ACHN (cell line): ENCODE data around the gene CDK8.
"Not testable (repeated sequence)": the region's sequence is repeated elsewhere in the genome, so short reads cannot be mapped to it uniquely, and the experiment has no call there.

ENCODE experiments used
- DNase-seq: peaks from one replicate; pipeline ENCODE4 v3.0.0-alpha.2; 2015
- in situ Hi-C: cut with HindIII; loops from 2 replicates; pipeline ENCODE4 v1.10.0; 2017; ENCODE audit warnings: low sequenced_read_pairs, low pct_ligation_motif_present, low pct_unique_long_range_greater_than_20kb

CDK8 gene

DNA sequence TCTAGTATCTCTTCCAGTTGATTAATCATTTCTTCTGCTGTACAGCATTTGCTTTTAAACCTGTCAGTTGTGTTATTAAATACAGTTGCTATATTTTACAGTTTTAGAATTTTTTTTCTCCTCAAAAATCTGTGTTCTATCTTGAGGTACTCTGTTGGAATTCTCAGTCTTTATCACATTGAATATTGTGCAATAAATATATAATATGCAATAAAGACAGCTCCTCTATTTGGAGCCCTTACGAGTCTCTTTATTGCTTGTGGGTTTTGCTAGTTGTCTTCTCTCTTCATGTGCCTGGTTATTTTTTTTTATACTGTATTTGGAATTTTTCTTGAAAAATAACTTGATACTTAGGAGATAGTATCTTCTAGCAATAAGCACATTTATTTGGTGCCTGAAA lies 51.7 kb downstream of the CDK8 start:
- in situ Hi-C loops, result no loop called here

DNA sequence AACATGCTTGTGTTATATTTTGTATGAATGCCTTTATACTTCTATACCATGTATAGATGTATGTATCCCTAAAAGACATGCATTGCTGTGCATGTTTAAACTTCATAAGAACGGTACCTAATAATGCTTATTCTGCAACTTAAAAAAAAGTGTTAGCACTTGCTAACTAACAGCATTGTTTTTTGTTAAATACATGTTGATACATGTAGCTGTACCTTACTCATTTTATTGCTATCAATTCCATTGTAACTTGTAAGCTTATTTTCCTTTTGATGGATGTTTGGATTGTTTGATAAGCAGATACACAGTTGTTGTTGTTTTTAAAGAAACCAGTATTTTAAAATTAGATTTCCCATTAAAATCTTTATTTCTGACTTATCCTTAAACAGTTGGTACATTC lies 53.8 kb downstream of the CDK8 start:
- in situ Hi-C loops, result no loop called here
- DNase-seq, result no peak

More for the DNA sequence above, 51.7 kb downstream of the CDK8 start:
- no peak for DNase-seq

DNA sequence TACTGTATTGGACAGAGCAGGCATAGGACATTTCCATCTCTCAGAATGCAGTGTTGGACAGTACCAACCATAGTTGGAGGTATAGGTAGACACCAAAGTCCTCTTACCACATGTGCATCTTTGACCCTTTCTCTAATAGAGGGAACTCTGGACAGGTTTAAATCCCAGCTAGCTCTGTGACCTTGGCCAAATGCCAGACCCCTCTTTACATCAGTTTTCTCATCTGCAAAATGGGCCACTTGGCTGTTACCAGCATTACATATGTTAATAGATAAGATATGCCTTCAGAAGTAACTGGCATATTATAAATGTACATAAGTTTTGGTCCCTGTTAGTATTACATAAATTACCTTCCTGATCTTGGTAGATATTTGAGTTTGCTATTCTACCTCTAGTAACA lies 54.3 kb downstream of the CDK8 start:
- DNase-seq, result no peak
- in situ Hi-C loops, result no loop called here

DNA sequence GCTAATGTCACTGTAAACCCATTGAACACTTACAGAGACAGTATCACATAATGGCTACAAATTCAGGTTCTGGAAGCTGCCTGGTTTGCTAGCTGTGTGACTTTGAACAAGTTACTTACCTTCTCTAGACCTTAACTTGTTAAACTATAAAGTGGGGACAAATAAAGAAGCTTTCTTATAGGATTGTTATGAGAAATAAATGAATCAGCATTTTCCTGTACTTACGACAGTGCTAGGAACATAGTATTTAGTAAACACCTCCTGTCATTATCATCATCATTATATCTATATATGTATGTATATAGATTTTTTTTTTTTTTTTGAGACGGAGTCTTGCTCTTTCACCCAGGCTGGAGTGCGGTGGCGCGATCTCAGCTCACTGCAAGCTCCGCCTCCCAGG lies 54.9 kb downstream of the CDK8 start:
- in situ Hi-C loops, result no loop called here
- no peak for DNase-seq

DNA sequence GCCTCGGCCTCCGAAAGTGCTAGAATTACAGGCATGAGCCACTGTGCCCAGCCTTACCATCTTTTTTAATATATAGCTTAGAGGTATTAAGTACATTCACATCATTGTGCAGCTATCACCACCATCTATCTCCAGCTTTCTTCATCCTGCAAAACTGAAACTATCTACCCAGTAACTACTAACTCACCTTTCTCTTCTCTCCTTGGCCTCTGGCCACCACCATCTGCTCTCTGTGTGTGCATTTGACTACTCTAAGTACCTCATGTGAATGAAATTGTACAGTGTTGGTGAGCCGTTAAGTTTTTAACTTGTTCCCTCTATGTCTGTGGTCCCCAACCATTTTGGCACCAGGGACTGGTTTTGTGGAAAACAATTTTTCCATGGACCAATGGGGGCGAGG lies 56.1 kb downstream of the CDK8 start:
- DNase-seq, result no peak
- in situ Hi-C loops, result no loop called here

DNA sequence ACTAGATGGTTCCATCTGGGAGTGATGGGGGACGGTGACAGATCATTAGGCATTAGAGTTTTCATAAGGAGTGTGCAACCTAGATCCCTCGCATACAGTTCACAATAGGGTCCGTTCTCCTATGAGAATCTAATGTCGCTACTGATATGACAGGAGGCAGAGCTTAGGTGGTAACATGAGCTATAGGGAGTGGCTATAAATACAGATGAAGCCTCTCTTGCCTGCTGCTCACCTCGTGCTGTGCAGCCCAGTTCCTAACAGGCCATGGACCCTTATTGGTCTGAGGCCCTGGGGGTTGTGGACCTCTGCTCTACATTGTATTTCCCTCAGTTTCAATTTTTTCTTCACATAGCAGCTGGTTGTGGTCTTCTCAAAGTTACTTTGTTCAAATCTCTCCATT lies 56.5 kb downstream of the CDK8 start:
- in situ Hi-C loops, result no loop called here
- DNase-seq, result no peak

DNA sequence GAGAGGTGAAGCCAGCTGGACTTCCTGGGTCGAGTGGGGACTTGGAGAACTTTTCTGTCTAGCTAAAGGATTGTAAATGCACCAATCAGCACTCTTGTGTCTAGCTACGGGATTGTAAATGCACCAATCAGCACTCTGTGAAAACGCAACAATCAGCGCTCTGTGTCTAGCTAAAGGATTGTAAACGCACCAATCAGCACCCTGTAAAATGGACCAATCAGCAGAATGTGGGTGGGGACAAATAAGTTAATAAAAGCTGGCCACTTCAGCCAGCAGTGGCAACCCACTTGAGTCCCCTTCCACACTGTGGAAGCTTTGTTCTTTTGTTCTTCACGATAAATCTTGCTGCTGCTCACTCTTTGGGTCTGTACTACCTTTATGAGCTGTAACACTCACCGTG lies 58.1 kb downstream of the CDK8 start:
- in situ Hi-C loops, DNase-seq: not testable (repeated sequence)

DNA sequence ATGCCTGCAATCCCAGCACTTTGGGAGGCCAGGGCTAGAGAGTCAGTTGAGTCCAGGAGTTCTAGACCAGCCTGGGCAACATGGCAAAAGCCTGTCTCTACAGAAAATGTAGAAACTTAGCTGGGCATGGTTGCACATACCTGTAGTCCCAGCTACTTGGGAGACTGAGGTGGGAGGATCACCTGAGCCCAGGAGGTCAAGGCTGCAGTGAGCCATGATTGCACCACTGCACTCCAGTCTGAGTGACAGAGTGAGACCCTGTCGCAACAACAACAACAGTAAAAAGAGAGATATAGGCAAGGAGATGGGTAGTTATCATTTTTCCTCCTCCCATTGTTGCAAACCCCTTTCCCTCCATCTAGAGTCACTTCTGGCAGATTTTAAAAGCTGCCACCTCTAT lies 62.2 kb downstream of the CDK8 start:
- DNase-seq, in situ Hi-C loops: not testable (repeated sequence)

DNA sequence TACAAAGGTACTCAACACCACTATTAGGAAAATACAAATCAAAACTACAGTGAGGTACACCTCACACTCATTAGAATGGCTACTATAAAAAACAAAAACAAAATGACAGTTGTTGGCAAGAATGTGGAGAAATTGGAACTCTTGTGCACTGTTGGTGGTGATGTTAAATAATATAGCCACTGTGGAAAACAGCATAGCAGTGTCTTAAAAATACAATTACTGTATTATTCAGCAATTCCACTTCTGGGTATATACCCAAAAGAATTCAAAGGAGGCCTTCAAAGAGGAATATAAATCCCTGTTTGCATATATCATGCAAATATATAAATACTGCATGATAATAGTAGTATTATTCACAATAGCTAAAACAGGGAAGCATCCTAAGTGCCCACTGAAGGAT lies 66.8 kb downstream of the CDK8 start:
- no peak for DNase-seq
- in situ Hi-C loops, result no loop called here

DNA sequence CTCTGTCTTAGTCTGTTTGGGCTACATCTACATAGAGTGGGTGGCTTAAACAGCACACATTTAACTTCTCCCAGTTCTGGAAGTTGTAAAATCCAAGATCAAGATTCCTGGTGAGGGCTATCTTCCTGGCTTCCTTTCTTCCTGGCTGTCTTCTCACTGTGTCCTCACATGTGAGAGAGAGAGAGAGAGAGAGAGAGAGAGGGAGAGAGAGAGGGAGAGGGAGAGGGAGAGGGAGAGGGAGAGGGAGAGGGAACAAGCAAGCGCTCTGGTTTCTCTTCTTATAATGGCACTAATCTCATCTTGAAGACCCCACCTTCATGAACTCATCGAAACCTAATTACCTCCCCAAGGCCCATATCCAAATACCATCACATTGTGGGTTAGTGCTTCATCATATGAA lies 69.2 kb downstream of the CDK8 start:
- DNase-seq, result no peak
- in situ Hi-C loops, result no loop called here

DNA sequence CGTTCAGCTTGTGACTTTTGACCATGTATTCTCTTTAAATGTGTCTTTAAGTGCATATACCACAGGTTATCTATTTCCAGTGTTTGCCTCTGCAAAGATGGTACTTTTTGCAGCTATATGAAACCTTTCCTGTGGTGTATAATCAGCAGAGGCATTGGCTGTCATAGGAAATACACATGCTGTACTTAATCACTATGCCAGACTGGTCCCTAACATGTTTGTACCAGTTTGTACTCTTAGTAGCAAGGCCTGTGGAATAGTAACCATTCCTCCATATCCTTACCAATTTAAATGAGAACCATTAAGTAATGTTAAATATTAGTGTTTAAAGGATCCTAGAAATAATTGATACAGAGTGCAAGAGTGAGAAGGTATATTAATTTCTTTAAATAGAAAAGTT lies 69.8 kb downstream of the CDK8 start:
- DNase-seq, result no peak
- in situ Hi-C loops, result no loop called here

DNA sequence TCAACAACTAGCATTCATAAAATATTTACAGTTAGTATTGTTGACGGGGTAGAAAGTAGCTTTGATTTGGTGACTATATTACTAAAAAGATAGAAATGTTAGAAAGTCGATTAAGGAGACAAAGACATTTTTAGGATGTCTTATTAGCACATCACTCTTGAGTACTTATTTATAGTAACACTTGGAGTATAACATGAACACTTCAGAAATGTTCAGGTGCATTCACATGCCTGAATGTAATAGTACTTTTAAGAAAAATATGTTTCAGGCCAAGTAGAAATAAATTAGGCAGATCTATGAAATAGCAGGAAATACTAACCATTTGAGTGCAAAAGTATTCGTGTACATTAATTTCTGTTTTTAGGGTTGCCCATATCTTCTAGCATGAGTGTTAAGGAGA lies 70.4 kb downstream of the CDK8 start:
- in situ Hi-C loops, result no loop called here
- no peak for DNase-seq

DNA sequence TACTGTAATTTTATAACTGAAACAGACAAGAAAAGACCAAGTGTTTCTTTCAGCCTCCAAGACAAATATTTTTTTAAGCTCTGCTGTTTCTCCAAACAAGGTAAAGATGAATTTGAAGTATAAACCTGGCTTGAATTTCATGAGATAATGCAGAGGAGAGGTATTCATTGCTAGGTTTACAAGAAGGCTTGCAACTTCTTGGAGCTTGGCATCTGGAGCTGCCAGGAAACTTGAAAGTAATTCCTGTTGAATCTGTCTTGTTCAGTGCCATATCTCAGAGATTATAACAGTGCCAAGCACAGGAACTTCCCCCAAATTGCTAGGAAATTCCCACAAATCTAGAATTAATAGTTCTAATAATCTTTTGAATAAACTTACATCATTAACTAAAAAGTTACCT lies 70.9 kb downstream of the CDK8 start:
- DNase-seq, result no peak
- in situ Hi-C loops, result no loop called here

DNA sequence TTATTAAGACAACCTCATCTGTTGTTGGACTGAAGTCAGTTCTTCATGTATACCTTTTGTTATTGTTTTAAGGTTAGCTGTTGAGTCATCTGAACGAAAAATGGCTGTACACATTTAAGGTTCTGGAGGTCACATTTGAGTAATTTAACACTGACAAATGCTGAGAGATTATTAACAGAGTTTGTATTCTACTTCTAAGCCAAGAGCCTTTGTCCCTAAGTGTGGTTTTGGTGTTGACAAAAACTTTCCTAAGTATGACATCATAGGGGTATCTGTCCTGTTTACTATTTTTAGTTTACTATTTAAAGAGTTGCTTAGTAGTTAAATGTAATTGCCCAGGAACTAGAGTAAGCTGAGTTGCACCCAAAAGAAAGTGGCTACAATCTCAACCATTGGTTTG lies 71.9 kb downstream of the CDK8 start:
- in situ Hi-C loops, result no loop called here

DNA sequence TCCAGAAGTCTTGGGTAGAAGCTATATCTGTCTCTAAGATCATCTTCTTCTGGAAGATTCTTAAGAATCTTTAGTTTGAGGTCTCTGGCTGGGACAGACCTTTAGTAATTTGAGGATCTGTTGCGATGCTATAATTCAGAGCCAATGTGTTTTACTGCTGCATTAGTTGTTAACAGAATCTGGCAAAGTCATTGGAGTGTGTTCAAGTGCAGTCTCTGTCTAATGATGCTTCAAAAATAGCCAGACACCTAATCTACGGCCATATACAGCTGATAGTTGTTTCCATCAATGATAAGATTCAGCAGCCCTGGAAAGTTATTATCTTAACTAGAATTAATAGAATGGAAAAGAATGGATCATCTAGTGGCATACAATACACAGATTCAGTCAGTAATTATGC lies 72.6 kb downstream of the CDK8 start:
- DNase-seq, result no peak
- in situ Hi-C loops, result no loop called here

More for the DNA sequence above, 71.9 kb downstream of the CDK8 start:
- DNase-seq, result no peak

DNA sequence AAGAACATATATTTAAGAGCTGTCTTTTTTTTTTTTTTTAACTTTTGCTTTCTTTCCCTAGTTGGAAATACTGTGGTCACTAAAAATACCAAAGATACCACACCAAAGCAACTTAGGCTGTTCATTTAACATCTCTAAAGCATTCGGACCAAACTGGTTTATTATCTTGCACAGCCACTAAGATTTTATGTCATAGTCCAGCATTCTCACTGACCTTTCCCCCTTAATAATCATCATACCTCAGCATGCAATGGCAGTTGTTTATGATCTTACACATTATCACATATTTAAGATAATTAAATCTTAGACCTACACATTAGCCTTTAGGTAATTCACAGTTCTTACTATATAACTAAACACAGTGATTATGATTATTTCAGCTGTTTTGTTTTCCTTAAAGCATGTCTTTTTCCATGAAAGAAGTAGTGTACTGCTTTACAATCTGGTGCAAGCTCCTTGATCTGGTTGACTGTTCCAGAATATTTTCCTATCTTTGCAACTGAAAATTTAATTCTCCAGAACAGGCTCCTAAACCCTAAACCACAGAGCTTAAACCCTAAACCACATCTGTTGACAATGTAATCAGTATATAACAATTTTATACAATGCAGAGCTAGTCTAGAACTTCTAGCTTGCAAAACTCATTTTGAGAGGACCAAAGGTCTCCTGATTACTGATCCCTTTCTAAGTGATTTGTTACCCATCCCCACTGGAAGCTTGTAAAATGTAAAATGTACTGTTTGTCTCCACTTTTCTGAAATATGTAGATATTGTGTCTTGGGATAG lies 74.2 kb downstream of the CDK8 start:
- DNase-seq, result no peak
- in situ Hi-C loops, result no loop called here

DNA sequence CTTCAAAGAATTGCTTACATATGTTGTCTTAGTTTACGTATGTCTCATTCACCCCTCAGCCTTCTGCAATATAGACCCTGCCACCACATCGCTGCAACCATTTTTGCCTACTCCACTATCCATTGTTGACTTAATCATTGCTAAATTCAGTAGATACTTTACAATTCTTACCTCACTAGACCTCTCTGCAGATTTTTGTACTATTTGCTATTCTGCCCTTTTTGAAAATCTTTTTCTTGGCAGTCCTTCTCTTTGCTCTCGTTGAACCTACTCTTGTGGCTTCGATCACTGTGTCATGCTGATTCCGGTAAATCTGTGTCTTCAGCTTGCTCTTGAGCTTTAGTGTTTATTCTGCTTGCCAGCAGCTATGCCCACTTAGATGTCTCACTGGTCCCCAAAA lies 81.2 kb downstream of the CDK8 start:
- no peak for DNase-seq
- in situ Hi-C loops, result no loop called here

DNA sequence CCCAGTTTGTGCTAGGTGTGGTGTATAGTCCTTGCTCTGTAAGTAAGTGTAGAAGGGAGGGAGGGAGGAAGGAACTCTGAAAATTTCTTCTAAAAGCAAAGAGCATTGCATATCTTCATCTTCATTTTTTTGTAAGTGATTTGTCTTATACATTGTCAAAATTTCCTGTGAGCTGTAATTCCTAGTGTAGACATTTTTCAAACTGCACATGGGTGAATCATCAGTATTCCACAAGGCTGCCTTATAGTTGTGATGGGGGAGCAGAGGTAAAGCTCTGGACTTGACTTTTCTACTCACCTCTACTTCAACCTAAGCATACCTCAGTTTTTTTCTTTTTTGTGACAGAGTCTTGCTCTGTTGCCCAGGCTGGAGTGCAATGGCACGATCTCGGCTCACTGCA lies 86.9 kb downstream of the CDK8 start:
- in situ Hi-C loops, result no loop called here
- no peak for DNase-seq

DNA sequence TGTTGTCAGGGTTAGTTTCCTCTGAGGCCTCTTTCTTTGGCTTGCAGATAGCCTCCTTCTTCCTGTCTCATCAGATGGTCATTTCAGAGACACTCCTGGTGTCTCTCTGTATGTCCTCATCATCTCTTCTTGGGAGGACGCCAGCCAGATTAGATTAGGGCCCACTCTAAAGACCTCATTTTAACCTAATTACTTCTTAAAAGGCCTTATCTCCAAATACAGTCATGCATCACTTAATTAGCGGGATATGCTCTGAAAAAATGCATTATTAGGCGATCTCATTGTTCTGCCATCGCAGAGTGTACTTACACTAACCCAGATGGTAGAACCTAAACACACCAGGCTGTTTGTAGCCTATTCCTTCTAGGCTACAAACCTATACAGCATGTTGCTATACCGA lies 89.0 kb downstream of the CDK8 start:
- in situ Hi-C loops, result no loop called here
- DNase-seq, result no peak

DNA sequence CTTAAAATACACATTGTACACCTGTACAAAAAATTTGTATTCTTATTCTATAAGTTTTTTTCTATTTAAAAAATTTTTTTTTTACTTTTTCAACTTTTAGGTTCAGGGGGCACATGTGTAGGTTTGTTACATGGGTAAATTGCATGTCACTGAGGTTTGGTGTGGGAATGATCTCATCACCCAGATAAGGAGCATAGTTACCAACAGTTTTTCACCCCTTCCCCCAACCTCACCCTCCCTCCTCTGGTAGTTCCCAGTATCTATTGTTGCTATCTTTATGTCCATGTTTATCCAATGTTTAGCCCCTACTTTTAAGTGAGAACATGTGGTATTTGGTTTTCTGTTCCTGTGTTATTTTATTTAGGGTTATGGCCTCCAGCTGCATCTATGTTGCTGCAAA lies 89.9 kb downstream of the CDK8 start:
- in situ Hi-C loops, result no loop called here
- DNase-seq, result no peak

DNA sequence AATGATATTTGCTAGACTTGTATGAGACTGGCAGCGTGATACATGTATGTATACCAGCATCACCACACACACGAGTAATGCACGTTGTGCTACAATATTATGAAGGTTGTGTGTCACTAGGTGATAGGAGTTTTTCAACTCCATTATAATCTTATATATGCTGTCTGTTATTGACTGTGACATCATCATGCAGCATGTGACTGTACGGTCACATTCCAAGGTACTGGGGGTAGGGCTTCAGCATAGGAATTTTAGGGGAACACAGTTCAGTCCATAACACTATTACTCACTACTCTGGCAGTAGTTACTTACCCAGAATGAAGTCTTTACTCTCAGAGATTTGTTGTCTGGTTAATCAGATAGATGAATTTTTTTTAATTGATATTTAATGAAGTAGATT lies 91.1 kb downstream of the CDK8 start:
- in situ Hi-C loops, result no loop called here
- DNase-seq, result no peak
